ENCODE results near the gene ARPP19.
A peak's percentile ranks its signal among the peaks of the same experiment; 100 is the strongest.
"Not testable (repeated sequence)": the region's sequence is repeated elsewhere in the genome, so short reads cannot be mapped to it uniquely, and the experiment has no call there.

The ARPP19 gene

DNA sequence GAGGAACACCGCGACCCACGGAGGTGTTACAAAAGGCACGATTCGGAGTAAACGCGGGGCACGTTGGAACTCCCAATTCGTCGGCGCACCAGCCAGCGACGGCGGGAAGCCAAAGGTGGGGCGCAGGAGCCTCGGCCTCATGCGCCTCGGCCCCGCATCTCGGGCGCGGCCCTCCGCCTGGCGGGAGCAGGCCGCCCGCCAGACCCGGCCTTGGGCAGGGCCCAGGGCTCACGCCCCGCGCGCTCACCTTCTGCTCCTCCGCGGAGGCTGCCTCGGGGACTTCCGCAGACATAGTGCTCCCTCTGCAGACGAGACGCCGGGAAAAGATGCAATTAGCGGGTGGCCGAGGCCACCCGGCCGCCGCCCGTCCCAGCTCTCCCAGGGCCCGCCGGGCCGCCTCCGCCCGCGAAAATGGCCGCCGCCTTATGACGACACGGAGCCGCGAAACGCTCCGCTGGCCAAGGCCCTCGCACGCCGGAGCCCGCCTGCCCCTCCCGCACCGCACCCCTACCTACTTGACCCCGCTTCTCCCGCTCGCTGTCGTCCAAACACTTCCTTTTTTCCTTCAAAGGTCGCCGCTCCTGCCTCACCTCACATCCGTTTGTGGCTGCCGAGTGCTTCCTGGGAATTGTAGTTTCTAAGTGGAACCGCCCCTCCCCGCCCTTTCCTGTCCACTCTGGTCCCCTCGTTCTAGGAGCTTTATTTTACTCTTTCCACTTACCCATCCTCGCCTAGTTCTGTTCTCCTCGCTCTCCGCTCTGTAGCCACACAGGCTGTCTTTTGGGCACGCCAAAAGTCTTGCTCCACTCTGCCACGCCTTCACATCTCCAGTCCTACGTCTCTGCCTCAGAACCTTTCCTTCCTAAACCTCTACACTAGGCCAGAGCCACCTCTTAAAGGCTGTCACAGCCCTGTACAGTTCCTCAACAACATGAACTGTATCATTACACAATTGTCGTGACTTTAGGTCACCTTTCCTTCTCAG is at the start of gene ARPP19:
TSS of gene ARPP19 (minus strand) at position 430 of the 985 bp plus-strand sequence. CDS start at position 292, 138 bp downstream.
- DNase-seq, result peak; percentile 91

GRCh38 chr15:52617026-52617425 is 48.2 kb upstream of the ARPP19 start:
- DNase-seq, result no peak

DNA sequence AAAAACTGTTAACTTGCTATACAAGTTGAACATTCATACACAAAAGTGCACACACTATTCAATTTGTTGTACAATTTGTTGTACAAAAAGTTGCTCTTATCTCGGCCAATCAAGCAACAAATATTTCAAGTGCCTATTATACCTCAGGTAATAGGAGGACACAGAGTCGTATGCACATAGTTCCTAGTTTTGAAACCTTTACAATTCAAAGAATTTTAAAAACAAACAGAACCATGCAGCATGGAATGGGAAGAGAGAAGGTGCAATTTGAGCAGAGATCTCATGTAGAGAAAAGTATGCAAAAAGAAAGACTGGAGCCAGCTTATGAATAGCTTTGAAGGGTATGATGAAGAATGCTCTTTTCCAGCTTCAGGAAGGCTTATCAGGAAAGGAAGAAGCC is 46.5 kb upstream of the ARPP19 start:
- DNase-seq, result no peak

DNA sequence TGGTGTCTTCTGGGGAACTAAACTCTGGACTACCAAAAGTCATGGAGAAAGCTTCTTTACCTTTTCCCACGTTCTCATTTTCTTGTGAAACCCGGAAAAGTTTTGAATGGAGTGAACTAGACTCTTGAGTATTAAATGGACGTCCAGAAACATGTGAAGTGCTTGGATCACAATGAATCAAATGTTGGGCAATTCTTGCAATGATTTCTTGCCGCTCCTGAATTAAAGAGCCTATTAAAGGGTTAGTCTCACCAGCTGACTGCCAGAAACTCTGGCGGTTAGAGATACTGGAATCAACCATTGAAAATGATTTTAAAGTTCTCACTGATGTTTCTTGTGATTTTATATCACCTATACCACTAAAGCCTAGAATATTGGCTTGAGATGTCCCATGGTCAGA is 40.8 kb upstream of the ARPP19 start:
- no peak for DNase-seq

GRCh38 chr15:52584414-52584813 is 15.6 kb upstream of the ARPP19 start:
- no peak for DNase-seq

DNA sequence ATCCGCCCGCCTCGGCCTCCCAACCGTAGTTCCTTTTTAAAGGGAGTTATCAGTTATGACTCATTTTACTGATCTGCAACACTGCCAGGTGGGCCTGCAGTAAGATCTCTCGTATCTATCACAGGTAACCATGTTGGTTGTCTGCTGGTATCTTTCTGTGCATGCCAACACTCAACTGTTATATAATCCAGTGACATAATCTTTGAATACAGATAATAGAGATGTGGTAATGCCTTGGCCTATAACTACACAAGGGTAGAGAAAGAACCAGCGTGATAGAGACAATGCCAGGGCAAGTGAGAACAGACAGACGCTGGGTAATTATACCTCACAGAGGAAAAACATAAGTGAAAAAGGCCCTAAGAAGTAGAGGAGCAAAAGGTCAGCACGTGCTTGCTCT is 11.0 kb upstream of the ARPP19 start:
- no peak for DNase-seq

DNA sequence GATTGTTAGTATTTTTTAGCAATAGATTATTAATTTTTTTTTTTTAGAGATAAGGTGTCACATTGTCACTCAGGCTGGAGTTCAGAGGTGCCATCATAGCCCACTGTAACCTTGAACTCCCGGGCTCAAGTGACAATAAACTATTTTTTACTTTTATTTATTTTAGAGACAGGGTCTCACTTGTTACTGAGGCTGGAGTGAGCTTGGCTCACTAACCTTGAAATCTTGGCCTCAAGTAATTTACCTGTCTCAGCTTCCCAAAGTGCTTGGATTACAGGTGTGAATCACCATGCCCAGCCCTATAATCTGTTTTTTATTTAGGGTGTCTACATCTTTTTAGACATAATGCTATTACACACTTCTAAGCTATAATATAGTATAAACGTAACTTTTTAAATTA is 7.9 kb upstream of the ARPP19 start:
- DNase-seq, result no peak

GRCh38 chr15:52575573-52575972 is 6.7 kb upstream of the ARPP19 start:
- DNase-seq, result not testable (repeated sequence)

DNA sequence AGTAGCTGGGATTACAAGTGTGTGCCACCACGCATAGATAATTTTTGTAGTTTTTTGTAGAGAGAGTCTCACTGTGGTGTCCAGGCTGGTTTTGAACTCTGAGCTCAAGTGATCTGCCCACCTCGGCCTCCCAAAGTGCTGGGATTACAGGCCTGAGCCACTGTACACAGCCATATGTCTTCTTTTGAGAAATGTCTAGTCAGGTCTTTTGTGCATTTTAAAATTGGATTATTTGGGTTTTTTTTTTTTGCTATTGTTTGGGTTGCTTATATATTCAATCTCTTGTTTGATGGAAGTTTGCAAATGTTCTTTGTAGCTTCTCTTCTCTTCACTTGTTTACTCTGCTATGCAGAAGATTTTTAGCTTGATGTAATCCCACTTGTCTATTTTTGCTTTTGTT is 6.2 kb upstream of the ARPP19 start:
- no peak for DNase-seq

DNA sequence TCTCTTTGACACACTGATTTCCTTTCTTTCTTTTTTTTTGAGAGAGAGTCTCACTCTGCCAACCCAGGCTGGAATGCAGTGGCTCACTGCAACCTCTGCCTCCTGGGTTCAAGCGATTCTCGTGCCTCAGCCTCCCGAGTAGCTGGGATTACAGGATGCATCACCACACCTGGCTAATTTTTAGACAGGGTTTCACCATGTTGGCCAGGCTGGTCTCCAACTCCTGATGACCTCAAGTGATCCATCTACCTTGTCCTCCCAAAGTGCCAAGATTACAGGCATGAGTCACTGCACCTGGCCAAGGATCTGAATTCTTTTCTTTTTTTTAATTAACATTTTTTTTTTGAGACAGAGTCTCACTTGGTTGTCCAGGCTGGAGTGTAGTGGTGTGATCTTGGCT is 5.8 kb upstream of the ARPP19 start:
- not testable (repeated sequence) for DNase-seq

DNA sequence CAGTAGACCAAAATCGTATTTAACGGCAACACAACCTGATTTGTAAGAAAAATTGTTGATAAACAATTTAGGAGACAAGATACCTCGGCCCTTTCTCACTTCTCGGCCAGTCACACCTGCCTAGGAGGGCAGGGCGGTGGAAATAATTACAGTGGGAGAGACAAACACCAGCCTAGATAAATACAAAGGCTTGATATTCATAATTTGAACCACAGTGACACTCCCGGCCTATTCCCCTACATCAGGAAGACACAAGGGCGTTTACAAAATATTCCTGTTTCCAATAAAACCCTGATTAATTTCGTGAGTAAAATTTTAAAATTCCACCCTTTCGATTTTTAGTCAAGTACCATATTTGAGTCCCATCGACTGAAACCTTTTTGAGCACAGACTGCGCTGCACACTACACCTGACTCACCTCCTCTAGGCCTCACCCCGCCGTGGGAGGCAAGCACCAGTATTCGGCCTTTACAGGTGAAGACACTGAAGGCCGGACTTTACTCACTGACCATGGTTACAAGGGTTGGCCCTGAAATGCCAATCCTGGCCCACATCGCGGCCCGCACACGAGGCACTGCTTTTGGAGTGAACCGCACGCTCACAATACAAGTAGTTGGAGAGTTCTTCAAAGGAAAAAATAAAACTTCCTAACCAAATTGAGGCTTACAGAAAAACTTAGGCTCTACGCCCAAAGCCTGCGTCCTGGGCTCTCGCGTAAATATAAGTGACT is 794 bp downstream of the ARPP19 start:
- DNase-seq, result no peak

DNA sequence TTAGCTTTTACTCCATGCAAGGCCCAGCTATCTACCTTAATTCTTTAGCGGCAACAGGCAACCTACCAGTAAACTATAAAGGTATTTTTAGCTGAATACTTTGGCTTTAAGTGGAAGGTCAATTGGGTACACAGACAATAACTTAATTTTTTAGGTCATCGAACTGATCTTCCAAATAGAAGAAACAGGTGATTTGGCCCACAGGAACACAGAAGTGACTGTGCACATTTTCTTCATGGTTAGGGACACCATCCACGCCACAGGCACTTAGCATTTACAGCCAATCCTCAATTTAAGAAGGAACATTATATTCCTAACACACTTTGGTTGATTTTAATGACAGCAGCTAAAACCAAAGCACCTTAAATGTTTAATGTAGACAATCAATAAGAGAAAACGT is 1.9 kb downstream of the ARPP19 start:
- DNase-seq, result no peak

GRCh38 chr15:52565417-52566358 is 3.1 kb downstream of the ARPP19 start:
- peak; percentile 19 for DNase-seq

- no peak for DNase-seq
Measured at GRCh38 chr15:52563501-52564060, 5.2 kb downstream of the ARPP19 start.

GRCh38 chr15:52559575-52559974 is 9.3 kb downstream of the ARPP19 start:
- peak; percentile 24 for DNase-seq

DNA sequence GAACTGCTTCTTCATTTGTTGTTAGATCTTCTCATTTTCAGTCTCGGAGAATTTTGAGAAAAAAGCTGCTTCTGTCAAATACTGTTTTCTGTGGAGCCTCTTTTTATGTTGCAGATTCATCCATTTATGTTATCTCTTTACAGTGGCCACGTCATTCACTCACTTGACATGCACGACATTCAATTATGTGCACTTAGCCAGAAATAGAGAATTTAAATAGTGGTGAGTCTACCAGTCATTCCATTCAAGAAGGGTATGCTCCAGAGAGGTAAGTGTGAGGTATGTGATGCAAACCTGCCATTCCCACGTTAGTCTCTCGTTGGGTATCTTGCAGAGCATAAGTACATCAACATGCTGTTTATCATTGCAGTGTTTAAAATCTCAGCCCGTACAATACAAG is 9.8 kb downstream of the ARPP19 start:
- no peak for DNase-seq

DNA sequence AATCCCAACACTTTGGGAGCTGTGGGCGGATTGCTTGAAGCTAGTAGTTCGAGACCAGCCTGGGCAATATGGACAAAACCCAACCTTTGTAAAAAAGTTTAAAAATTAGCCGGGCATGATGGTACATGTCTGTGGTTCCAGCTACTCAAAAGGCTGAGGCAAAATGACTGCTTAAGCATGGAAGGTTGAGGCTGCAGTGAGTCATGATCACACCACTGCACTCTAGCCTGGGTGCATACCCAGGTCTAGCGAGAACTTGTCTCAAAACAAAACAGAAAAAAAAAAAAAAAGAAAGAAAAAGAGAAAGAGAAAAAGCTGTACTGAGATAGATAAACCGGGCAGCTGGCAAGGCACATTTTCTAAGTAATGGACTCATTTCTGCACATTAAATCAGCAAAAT is 10.6 kb downstream of the ARPP19 start:
- DNase-seq, result peak; percentile 69

DNA sequence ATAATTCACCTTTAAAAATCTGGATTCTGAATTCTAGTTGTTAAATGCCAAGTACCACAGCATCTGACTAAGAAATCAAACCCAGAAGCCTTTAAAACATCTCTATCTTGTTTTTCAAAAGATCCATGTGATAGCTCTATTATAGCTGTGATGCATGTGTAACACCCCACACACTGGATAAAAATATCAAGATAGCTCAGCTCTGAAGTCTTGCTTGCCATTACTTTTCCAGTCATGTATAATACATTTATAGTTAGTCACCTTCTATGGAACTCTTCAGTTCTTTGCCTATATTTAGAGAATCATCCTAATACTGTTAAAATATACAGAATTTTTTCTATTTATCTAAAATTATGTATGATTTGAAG is 11.6 kb downstream of the ARPP19 start:
- no peak for DNase-seq

- DNase-seq, result no peak
Measured at GRCh38 chr15:52556524-52557273, 12.1 kb downstream of the ARPP19 start.

GRCh38 chr15:52552303-52552702 is 16.5 kb downstream of the ARPP19 start:
- no peak for DNase-seq

GRCh38 chr15:52551762-52552161 is 17.1 kb downstream of the ARPP19 start:
- DNase-seq, result no peak

DNA sequence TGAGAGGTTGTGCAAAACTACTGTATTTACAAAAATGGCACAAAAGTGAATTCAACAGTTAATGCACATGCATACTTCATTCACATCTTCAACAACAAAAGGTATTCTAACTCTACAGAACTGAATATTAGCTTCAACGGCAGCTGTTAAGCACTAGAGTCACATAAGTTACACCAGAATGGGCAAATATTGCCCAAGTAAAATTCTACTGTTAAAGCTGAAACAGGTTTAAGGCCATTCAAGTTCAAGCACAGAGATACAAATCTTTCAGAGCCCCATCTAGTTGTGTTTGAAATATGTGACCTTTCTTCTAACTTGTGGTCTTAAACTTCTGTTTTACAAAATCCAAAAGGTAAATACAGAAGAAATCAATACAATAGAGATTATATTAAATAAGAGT is 17.6 kb downstream of the ARPP19 start:
- DNase-seq, result not testable (repeated sequence)
